T-helper 2 cell treated with Interferon-gamma antibody and Interleukin-4, amounts not matched to agents 5 μg/mL and 100 μg/mL, for 36 hours (primary cell): Measurements from ENCODE around the gene RAB10.

Experiments used
- DNase-seq: peaks from one replicate; pipeline ENCODE4 v3.0.0; 2021; ENCODE audit warnings: low spot score
- H3K27ac Mint-ChIP-seq: one replicate; pipeline ENCODE4 v1.8.0; 2021; ENCODE audit warnings: mild to moderate bottlenecking, mixed read lengths
- H3K27me3 Mint-ChIP-seq: one replicate; pipeline ENCODE4 v1.8.0; 2021; ENCODE audit warnings: low read depth, mixed read lengths
- H3K36me3 Mint-ChIP-seq: one replicate; pipeline ENCODE4 v1.8.0; 2021; ENCODE audit warnings: low read depth, mixed read lengths
- H3K4me1 Mint-ChIP-seq: one replicate; pipeline ENCODE4 v1.8.0; 2021; ENCODE audit warnings: low read depth, mixed read lengths
- H3K4me3 Mint-ChIP-seq: one replicate; pipeline ENCODE4 v1.8.0; 2022; ENCODE audit warnings: mild to moderate bottlenecking, moderate library complexity, mixed read lengths
- H3K9me3 Mint-ChIP-seq: one replicate; pipeline ENCODE4 v1.8.0; 2021; ENCODE audit warnings: mixed read lengths

The RAB10 gene

DNA sequence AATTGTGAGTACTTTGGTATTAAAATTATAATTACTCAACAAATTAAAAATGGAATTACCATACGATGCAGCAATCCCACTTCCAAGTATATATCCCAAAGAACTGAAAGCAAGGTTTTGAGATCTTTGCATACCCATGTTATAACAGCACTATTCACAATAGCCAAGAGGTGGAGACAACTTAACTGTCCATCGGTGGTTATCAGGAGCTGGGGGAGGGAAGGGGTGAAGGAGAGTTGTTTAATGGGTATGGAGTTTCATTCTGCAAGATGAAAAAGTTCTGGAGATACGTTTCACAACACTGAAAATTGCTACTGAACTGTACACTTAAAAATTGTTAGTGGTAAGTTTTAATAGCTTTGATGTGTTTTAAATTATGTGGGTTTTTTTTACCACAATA, 25.7 kb downstream of the RAB10 start:
- Mint-ChIP-seq H3K4me1 (peaks cover 36% of the 10 kb centered on the region), H3K27me3 (no peaks in the 10 kb centered on the region), H3K4me3 (no peak overlapping the region), H3K36me3 (peaks cover 22% of the 10 kb centered on the region), H3K9me3 (no peaks in the 10 kb centered on the region), H3K27ac (no peak overlapping the region)
- DNase-seq = no peak

DNA sequence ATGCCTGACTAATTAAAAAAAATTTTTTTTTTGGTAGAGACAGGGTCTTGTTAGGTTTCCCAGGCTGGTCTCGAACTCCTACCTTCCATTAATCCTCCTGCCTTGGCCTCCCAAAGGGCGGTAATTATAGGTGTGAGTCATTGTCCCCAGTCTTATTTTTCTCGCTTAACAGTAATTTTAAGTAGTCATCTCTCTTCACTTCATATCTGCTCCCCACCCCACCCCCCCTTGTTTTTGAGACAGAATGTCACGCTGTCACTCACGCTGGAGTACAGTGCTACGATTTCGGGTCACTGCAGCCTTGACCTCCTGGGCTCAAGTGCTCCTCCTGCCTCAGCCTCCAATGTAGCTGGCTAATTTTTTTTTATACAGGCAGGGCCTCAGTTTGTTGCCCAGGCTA, 27.7 kb downstream of the RAB10 start:
- peaks cover 41% of the 10 kb centered on the region for H3K4me1 Mint-ChIP-seq
- H3K27ac Mint-ChIP-seq = no peak overlapping the region
- H3K27me3 Mint-ChIP-seq = no peaks in the 10 kb centered on the region
- no peak overlapping the region for H3K4me3 Mint-ChIP-seq
- no peaks in the 10 kb centered on the region for H3K9me3 Mint-ChIP-seq
- no peak for DNase-seq
- peaks cover 26% of the 10 kb centered on the region for H3K36me3 Mint-ChIP-seq

DNA sequence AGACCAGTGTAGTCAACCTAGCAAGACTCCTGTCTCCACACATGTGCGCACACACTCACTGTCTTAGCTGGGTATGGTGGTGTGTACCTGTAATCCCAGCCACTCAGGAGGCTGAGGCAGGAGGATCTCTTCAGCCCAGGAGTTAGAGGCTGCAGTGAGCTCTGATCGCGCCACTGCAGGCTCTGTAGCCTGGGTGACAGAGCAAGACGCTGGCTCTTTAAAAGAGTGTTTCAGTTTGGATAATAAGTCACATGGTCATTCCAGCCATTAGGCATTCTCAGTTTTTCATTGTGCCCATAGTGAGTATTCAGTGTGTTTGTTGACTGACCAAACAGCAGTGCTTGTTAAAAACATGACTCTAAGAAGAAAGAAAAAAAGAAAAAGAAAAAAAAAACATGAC, 31.0 kb downstream of the RAB10 start:
- H3K9me3 Mint-ChIP-seq = no peaks in the 10 kb centered on the region
- no peaks in the 10 kb centered on the region for H3K27me3 Mint-ChIP-seq
- peaks cover 28% of the 10 kb centered on the region for H3K36me3 Mint-ChIP-seq
- peak overlapping the region; percentile 70 for H3K27ac Mint-ChIP-seq
- H3K4me1 Mint-ChIP-seq = peaks cover 45% of the 10 kb centered on the region
- H3K4me3 Mint-ChIP-seq = no peak overlapping the region
- DNase-seq = no peak

- Mint-ChIP-seq H3K36me3 (peaks cover 22% of the 10 kb centered on the region), H3K27me3 (no peaks in the 10 kb centered on the region), H3K9me3 (no peaks in the 10 kb centered on the region), H3K4me1 (peaks cover 46% of the 10 kb centered on the region), H3K4me3 (peak overlapping the region; percentile 78), H3K27ac (peak overlapping the region; percentile 94)
- no peak for DNase-seq
These were observed 33.5 kb downstream of the RAB10 start for GRCh38 chr2:26067186-26067974.

DNA sequence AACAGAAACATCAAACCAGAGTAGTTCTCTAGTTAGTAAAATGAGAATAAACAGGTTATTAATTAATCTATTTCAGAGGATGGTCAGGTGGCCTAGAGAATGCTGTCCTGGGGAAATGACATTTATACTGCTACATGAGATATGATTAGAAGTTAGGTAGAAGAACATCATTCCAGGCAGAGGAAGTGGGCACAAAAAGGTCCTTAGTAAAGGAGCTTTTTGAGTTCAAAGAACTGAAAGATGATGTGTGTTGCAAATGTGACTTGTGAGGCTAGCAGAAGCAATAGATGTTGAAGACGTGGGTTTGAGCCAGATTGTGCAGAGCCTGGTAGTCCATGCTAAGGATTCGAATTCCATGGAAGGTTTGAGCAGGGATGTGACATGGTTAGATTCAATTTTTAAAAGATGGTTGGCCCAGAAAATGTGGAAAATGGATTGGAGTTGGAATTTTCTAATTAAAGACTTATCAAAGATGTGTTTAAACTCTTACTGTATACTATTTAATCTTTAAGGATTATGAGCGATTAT, 34.2 kb downstream of the RAB10 start:
- peaks cover 50% of the 10 kb centered on the region for H3K4me1 Mint-ChIP-seq
- H3K36me3 Mint-ChIP-seq = peaks cover 22% of the 10 kb centered on the region
- H3K27ac Mint-ChIP-seq = peak overlapping the region; percentile 94
- H3K27me3 Mint-ChIP-seq = no peaks in the 10 kb centered on the region
- H3K4me3 Mint-ChIP-seq = peak overlapping the region; percentile 78
- DNase-seq = no peak
- H3K9me3 Mint-ChIP-seq = no peaks in the 10 kb centered on the region

DNA sequence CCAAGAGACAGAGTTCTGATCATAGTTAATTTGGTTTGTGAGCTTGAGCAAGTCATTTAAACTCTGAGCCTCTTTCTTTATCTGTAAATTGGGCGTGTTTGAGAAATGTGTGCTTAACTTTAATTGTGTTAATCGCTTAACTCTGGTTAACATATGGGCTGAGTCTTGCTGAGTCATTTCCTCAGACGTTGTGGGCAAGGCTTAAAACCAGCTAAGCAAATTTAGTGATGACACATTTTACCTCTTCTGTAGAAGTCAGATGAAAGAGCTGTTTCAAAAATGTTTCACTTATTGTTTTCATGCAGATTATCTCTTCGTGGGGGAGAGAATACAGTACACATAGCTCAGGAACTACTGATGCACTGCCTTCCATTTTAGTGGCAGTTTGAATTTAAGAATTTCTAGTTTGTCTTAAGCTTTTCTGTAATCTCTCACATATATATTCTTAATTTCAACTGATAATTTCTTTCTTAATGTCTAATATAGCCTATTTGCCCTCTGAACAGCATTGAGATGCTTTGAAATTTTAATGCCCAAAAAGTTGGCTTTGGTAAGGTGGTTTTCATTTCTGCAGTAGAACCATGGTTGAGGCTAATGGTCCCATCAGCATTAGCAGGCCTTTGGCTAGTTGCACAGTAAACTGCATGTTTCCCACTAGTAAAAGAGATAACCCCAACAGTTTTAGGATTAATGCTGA, 34.9 kb downstream of the RAB10 start:
- Mint-ChIP-seq H3K36me3 (peaks cover 21% of the 10 kb centered on the region), H3K27me3 (no peaks in the 10 kb centered on the region), H3K4me1 (peaks cover 53% of the 10 kb centered on the region), H3K9me3 (no peaks in the 10 kb centered on the region), H3K27ac (peak overlapping the region; percentile 94), H3K4me3 (peak overlapping the region; percentile 78)
- peak; percentile 77 for DNase-seq

DNA sequence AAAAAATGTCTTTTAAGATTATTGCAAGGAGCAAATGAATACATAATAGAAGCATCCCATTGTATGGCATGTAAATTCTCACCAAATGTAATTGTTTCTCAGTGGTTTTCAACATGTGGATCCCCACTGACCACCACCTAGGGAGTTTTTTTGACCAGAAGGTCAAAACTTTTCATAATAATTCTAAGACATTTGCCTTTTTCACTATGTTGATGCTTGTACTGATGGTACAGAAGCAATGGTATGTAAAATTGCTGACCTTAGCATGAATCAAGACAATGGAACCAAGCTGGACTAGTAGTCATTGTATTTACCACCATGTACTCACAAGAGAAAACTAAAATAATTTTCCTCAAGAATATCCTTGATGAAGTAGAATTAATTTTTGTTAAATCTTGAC, 36.8 kb downstream of the RAB10 start:
- Mint-ChIP-seq H3K4me1 (peaks cover 58% of the 10 kb centered on the region), H3K27me3 (no peaks in the 10 kb centered on the region), H3K27ac (no peak overlapping the region), H3K36me3 (peaks cover 16% of the 10 kb centered on the region), H3K9me3 (no peaks in the 10 kb centered on the region), H3K4me3 (peak overlapping the region; percentile 12)
- no peak for DNase-seq

DNA sequence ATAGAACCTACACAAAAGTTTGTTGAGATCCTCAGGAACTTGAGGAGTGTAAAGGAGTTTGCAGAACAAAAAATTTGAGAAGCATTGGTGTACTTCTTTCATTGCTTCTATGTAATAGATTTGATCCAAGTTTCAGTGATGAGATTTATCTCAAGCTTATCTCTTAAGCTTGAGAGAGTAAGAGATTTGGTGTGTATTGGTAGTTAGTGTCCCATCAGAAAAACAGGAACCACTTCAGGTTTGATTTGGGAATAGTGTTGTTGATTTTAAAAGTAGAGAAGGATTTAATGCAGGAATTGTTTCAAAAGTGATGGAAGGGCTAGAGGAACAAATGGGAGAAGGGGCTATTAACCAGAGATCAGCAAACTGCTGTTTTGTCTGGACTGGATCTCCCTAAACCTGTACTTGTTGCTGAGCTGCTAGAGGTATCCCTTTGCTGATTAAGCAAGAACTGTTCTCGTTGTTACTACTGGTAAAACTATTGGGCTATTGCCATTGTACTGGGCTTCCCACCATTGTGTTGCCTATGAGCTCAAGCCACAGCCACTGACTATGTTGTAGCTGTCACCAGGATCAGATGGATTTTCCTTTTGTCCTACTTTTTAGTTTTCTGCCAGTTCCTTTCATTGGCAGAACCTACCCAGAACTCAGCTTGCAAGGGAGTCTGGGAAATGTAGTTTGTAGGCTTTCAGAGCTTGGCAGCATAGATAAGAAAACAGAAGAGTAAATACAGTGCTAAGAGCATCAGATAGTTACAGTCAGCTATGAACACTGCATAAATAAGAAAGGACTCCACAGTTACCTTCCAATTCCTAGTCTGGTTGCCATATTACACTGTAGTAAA, 39.3 kb downstream of the RAB10 start:
- Mint-ChIP-seq H3K4me3 (no peak overlapping the region), H3K36me3 (peaks cover 3% of the 10 kb centered on the region), H3K27ac (no peak overlapping the region), H3K9me3 (no peaks in the 10 kb centered on the region), H3K4me1 (peaks cover 42% of the 10 kb centered on the region), H3K27me3 (no peaks in the 10 kb centered on the region)
- DNase-seq = no peak

GRCh38 chr2:26073830-26074229, 39.9 kb downstream of the RAB10 start:
- peaks cover 7% of the 10 kb centered on the region for H3K36me3 Mint-ChIP-seq
- H3K4me3 Mint-ChIP-seq = no peak overlapping the region
- H3K9me3 Mint-ChIP-seq = peaks cover 5% of the 10 kb centered on the region
- no peak for DNase-seq
- H3K27ac Mint-ChIP-seq = no peak overlapping the region
- H3K27me3 Mint-ChIP-seq = no peaks in the 10 kb centered on the region
- peaks cover 36% of the 10 kb centered on the region for H3K4me1 Mint-ChIP-seq

DNA sequence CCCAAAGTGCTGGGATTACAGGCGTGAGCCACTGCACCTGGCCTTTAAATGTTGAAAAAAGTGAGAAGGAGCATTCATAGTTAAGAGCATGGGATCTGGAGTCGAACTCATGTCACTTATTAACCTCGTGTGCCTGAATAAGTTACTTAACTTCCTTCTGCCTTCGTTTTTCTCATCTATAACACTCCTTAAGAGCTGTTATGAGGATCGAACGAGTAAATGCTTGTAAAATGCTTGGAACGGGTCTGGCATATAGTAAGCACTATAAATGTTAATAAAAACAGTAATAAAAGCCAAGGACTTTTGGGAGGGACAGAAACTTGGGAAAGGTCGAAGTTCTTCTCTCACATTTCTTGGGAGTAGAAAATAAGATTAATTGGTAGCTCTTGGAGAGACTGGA, 40.8 kb downstream of the RAB10 start:
- H3K27ac Mint-ChIP-seq = no peak overlapping the region
- peaks cover 9% of the 10 kb centered on the region for H3K9me3 Mint-ChIP-seq
- H3K27me3 Mint-ChIP-seq = no peaks in the 10 kb centered on the region
- H3K36me3 Mint-ChIP-seq = peaks cover 15% of the 10 kb centered on the region
- H3K4me3 Mint-ChIP-seq = no peak overlapping the region
- no peak for DNase-seq
- peaks cover 32% of the 10 kb centered on the region for H3K4me1 Mint-ChIP-seq

DNA sequence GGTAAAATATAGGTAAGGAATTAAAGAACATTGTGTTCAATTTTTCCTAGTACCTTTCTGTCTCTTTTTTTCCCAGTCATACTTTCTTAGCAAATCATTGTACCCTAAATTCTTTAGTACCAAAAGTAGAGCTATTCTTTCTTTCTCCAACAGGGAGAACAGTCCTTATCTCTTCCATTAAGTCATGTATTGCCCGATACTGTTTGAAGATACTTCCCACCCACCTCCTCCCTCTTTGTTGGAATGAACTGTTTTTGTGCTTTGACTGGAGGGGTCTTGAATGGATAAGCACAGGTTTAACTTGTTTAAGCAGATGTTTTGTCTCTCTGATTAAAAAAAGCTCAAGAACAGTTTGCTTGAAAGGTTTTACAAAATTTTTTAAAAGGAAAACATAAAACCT, 41.3 kb downstream of the RAB10 start:
- H3K27me3 Mint-ChIP-seq = no peaks in the 10 kb centered on the region
- no peak overlapping the region for H3K4me3 Mint-ChIP-seq
- no peak for DNase-seq
- H3K36me3 Mint-ChIP-seq = peaks cover 20% of the 10 kb centered on the region
- peaks cover 27% of the 10 kb centered on the region for H3K4me1 Mint-ChIP-seq
- H3K27ac Mint-ChIP-seq = no peak overlapping the region
- peaks cover 12% of the 10 kb centered on the region for H3K9me3 Mint-ChIP-seq

GRCh38 chr2:26076001-26076587, 42.2 kb downstream of the RAB10 start:
- no peak for DNase-seq
- Mint-ChIP-seq H3K27ac (no peak overlapping the region), H3K4me3 (no peak overlapping the region), H3K4me1 (peaks cover 19% of the 10 kb centered on the region), H3K27me3 (no peaks in the 10 kb centered on the region), H3K36me3 (peaks cover 28% of the 10 kb centered on the region), H3K9me3 (peaks cover 22% of the 10 kb centered on the region)

GRCh38 chr2:26077291-26077690, 43.4 kb downstream of the RAB10 start:
- Mint-ChIP-seq H3K4me1 (peaks cover 19% of the 10 kb centered on the region), H3K27ac (no peak overlapping the region), H3K4me3 (no peak overlapping the region), H3K36me3 (peaks cover 36% of the 10 kb centered on the region), H3K9me3 (peaks cover 31% of the 10 kb centered on the region), H3K27me3 (no peaks in the 10 kb centered on the region)
- DNase-seq = no peak
